ENCODE measurements around the gene HSPA9. TPM values are rescaled to one million over a fixed set of nuclear protein-coding genes. Genes with fewer than 3 reads are reported as not detected.

The HSPA9 gene
- 100 to 1,000 TPM; 448 to 505 TPM for total RNA-seq

DNA sequence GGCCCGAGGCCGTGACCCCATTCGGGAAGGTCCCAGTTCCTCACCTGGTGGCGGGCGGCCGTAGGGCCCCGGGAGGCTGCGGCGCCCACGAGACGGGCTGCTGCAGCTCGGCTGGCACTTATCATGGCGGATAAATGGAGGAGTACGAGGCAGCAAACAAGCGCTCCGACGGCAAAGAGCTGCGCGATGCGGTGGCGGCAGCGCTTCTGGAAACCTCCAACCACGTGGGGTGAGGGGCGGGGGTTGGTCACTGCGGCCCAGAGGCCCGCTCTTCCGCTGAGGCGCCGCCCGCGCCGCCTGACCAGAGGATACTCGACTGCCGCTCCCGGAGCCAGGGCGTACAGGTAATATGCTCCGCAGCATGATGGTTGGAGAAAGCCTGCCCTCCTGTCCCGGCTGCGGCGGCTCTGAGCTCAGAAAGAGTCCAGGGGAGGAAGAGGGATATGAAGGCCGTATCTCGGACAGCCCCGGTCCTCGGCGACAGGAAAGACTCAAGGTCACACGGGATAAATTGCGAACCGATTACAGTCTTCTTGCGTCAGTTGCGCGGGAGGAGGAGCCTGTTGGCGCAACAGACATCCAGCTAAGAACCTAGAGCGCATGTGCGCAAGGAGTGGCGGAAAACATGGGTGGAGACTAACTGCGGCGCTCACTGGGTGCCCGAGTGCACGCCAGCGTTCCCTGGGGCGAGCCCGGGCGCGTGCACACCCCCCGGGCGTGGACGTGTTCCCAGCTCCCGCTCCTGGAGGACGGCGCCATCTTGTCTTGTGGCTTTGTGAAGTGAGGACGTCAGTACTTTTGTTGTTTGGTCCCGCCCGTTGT, at the start of gene HSPA9:
Gene HSPA9, minus strand, starts transcription at position 208 of the 822 bp plus-strand sequence. Its CDS starts 83 bp downstream, at position 125.
- DNase-seq: peak; percentile 96 to 97
- peak within 1 kb of the TSS; percentile 94 to 97 for H3K4me3 Mint-ChIP-seq
- H3K27ac Mint-ChIP-seq: peak within 1 kb of the TSS; percentile 98
- peaks cover 0 to 1% of the 10 kb centered on the region in 2 donors for H3K9me3 Mint-ChIP-seq
- peak; percentile 89 for ATAC-seq (replicated peaks in 1 of 2)
- H3K27me3 Mint-ChIP-seq (ENCODE audit: low read depth): no peaks in the 10 kb centered on the region
- H3K4me1 Mint-ChIP-seq (ENCODE audit: low read depth): peaks cover 46% of the 10 kb centered on the region
- peaks cover 24 to 33% of the 10 kb centered on the region in 2 donors for H3K36me3 Mint-ChIP-seq (ENCODE audit: insufficient read depth in 2 of 2)

DNA sequence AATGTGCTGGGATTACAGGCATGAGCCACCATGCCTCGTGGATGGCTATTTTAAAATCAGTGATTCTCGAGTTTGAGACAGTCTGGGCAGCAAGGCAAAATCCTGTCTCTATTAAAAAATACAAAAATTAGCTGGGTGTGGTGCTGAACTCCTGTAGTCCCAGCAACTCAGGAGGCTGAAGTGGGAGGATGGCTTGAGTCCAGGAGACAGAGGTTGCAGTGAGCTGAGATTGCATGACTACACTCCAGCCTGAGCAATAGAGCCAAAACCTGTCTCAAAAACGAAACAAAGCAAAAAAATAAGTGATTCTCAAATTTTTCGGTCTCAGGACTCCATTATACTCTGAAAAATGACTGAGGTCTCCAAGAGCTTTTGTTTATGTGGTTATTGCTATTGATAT, 47.9 kb upstream of the HSPA9 start:
- no peaks in the 10 kb centered on the region for H3K9me3 Mint-ChIP-seq
- H3K27me3 Mint-ChIP-seq (ENCODE audit: low read depth): peaks cover 48% of the 10 kb centered on the region
- H3K4me1 Mint-ChIP-seq (ENCODE audit: low read depth): no peaks in the 10 kb centered on the region
- no peak overlapping the region for H3K4me3 Mint-ChIP-seq
- DNase-seq (no peak), ATAC-seq (replicated peaks in 1 of 2) (no peak)
- H3K36me3 Mint-ChIP-seq (ENCODE audit: insufficient read depth in 2 of 2): no peaks in the 10 kb centered on the region
- no peak overlapping the region for H3K27ac Mint-ChIP-seq

DNA sequence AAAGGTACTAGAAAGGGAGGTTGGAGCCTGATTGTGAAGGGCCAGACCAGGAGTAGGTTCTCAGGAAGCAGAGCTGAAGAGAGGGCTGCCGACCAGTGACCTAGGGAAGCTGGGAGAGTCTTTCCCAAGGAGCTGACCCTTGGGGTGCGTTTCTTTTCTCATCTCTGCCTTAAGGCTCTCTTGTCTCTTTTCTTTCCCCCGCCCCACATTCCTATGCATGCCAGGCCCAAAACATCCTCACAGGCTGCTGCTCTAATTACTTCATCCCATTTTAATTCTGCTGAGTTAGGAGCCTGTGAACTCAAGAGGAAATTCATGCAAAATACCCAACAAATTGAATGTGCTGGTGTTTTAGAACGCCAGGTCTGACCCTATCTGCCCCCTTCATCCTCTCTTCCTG, 46.9 kb upstream of the HSPA9 start:
- DNase-seq: no peak
- no peak overlapping the region for H3K4me3 Mint-ChIP-seq
- no peaks in the 10 kb centered on the region for H3K9me3 Mint-ChIP-seq
- ATAC-seq (replicated peaks in 1 of 2): no peak
- no peaks in the 10 kb centered on the region for H3K36me3 Mint-ChIP-seq (ENCODE audit: insufficient read depth in 2 of 2)
- H3K27ac Mint-ChIP-seq: no peak overlapping the region
- H3K27me3 Mint-ChIP-seq (ENCODE audit: low read depth): peaks cover 48% of the 10 kb centered on the region
- H3K4me1 Mint-ChIP-seq (ENCODE audit: low read depth): no peaks in the 10 kb centered on the region

DNA sequence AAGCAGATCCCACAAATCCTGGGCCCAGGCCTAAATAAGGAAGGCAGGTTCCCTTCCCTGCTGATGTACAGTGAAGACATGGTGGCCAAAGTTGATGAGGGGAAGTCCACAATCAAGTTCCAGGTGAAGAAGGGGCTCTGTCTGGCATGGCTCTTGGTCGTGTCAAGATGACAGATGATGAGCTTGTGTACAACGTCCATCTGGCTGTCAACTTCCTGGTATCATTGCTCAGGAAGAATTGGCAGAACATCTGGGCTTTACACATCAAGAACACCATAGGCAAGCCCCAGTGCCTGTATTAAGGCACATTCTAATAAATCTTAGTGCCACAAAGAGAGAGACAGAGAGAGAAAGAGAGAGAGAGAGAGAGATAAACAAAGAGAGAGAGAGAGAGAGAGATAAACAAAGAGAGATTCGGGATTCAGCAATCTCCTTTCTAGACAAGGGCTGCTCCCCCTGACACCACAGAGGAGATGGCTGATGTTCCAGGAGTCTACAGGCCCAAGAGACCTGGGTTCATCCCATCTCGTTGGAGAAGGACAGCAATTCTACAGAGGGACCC, 45.5 kb upstream of the HSPA9 start:
- DNase-seq: no peak
- no peaks in the 10 kb centered on the region for H3K36me3 Mint-ChIP-seq (ENCODE audit: insufficient read depth in 2 of 2)
- no peak for ATAC-seq (replicated peaks in 1 of 2)
- H3K4me3 Mint-ChIP-seq: no peak overlapping the region
- H3K9me3 Mint-ChIP-seq: no peaks in the 10 kb centered on the region
- H3K27ac Mint-ChIP-seq: no peak overlapping the region
- peaks cover 42% of the 10 kb centered on the region for H3K27me3 Mint-ChIP-seq (ENCODE audit: low read depth)
- no peaks in the 10 kb centered on the region for H3K4me1 Mint-ChIP-seq (ENCODE audit: low read depth)

DNA sequence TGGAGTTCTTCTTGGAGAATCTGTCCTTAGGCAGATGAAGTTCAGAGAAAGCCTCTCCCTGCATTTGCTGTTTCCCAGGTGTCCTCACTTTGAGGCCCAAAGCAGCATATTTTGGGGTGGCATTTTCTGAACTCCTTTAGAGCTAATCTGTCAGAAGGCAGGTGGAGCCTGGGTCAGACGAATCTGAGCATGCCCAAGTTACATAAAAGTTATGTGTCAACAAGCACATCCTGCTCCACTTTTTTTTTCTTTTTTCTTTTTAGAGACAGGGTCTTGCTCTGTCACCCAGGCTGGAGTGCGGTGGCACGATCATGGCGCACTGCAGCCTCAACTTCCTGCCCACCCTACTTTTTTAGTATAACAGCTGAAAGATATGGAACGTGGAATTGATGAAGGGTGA, 41.3 kb upstream of the HSPA9 start:
- peaks cover 68% of the 10 kb centered on the region for H3K27me3 Mint-ChIP-seq (ENCODE audit: low read depth)
- H3K4me3 Mint-ChIP-seq: no peak overlapping the region
- DNase-seq (no peak), ATAC-seq (replicated peaks in 1 of 2) (no peak)
- no peak overlapping the region for H3K27ac Mint-ChIP-seq
- no peaks in the 10 kb centered on the region for H3K9me3 Mint-ChIP-seq
- peaks cover 3% of the 10 kb centered on the region for H3K4me1 Mint-ChIP-seq (ENCODE audit: low read depth)
- H3K36me3 Mint-ChIP-seq (ENCODE audit: insufficient read depth in 2 of 2): no peaks in the 10 kb centered on the region

DNA sequence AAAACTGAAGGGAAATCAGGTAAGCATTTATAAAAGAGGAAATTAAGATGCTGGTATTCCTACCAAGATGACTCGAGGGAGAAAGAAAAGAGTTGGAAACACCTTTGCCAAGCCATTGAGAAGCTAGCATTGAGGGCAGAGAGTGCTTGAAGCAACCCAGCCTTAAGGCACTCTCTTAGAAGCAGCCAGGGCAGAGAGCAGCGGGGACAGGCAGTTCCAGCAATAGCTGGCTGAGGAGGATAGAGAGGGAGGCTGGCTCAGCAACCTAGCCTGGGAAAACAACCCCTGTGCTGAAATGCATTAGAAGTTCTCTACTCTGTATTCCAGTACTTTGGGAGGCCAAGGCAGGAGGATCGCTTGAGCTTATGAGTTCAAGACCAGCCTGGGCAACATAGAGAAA, 40.3 kb upstream of the HSPA9 start:
- ATAC-seq (replicated peaks in 1 of 2) (no peak), DNase-seq (no peak)
- H3K4me1 Mint-ChIP-seq (ENCODE audit: low read depth): peaks cover 12% of the 10 kb centered on the region
- H3K27ac Mint-ChIP-seq: no peak overlapping the region
- H3K36me3 Mint-ChIP-seq (ENCODE audit: insufficient read depth in 2 of 2): no peaks in the 10 kb centered on the region
- peaks cover 68% of the 10 kb centered on the region for H3K27me3 Mint-ChIP-seq (ENCODE audit: low read depth)
- H3K9me3 Mint-ChIP-seq: no peaks in the 10 kb centered on the region
- no peak overlapping the region for H3K4me3 Mint-ChIP-seq

DNA sequence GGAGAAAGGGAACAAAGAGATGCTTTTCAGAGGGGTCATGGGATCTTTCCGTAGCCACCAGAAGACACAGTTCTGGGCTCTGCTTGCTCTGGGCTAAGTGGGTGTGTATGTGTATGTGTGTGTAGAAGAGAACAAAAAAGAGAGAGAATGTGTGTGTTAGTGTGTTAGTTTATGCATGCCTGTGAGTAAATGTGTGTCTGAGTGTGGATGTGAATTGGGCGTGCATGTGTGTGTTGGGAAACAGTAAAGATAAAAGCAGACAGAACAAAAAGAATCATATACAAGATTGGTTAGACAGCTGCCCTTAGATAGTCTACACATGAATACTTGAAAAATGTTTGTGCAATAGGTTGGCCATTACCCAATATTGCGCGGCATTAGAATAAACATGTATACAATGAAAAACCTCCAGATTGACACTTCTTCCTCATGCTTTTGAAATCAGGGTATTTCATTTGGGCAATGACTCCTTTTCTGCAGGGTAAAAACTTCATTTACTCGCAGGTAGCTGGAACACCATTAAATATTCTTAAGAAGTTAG, 36.5 kb upstream of the HSPA9 start:
- DNase-seq: no peak
- Mint-ChIP-seq H3K4me3 (peak overlapping the region; percentile 2 to 65), H3K4me1 (ENCODE audit: low read depth) (peaks cover 12% of the 10 kb centered on the region), H3K27ac (no peak overlapping the region), H3K9me3 (no peaks in the 10 kb centered on the region), H3K27me3 (ENCODE audit: low read depth) (peaks cover 66% of the 10 kb centered on the region), H3K36me3 (ENCODE audit: insufficient read depth in 2 of 2) (no peaks in the 10 kb centered on the region)
- no peak for ATAC-seq (replicated peaks in 1 of 2)

DNA sequence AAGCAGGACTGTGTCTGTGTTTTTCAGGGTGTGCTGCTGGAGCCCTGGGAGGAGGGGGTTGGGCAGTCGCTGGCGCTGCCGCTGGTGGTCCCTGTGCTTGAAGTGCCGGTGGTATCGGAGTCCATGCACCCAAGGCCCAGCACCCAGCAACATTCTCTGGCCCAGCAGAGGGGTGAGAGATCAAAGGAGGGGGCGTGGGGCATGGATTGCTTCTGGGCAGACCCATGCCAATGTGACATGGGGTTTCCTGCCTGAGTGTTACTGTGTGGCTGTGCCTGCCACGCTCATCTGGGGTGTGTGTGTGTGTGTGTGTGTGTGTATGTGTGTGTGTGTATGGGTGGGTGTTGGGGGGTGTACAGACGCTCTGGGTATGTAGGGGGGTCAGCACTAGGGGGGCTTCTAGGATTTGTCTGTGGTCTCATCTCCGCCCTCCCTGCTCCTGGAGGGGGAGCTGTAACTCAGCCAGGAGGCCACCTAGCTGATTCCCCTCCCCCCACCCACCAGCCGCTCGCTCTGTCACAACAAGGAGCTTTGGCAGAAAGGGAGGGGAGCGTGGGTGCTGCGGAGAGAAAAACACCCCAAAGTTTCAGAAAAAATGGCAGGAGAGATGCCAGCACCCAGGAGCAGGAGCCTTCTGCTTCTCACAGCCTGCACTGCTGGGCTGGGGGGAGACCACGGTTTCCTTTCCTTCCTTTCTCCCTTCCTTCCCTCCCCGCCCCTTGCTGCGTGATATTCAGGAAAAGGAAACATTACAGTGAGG, 35.9 kb upstream of the HSPA9 start:
- no peak overlapping the region for H3K27ac Mint-ChIP-seq
- peaks cover 71% of the 10 kb centered on the region for H3K27me3 Mint-ChIP-seq (ENCODE audit: low read depth)

DNA sequence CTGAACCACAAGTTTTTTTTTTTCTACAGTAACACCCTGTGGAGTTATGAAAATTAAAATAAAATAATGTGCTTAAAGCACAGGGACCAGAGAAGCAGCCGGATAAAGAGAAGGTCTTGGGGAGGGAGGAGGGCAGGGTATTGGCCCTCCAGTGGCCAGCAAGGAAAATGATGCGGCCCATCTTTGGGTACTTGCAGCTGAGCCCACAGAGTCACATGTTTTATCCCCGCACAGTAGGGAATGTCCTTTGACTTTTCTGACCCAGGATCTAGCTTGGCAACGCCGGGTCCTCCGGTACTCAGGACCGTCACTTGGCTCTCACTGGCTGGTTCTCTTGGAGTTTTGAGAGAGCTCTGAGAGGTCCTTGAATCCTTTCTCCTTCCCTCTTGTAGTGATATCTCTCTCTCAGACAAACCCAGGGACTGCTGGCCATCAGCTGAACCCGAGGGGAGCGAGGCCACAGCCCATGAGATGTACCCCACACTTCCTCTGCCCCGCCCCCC, 35.3 kb upstream of the HSPA9 start:
- Mint-ChIP-seq H3K36me3 (ENCODE audit: insufficient read depth in 2 of 2) (no peaks in the 10 kb centered on the region), H3K27ac (no peak overlapping the region), H3K4me1 (ENCODE audit: low read depth) (peaks cover 12% of the 10 kb centered on the region), H3K9me3 (no peaks in the 10 kb centered on the region), H3K4me3 (peak overlapping the region in 1 of 2 donors; percentile 65), H3K27me3 (ENCODE audit: low read depth) (peaks cover 75% of the 10 kb centered on the region)
- ATAC-seq (replicated peaks in 1 of 2): no peak
- no peak for DNase-seq

More for the DNA sequence above, 35.9 kb upstream of the HSPA9 start:
- peak overlapping the region; percentile 11 to 65 for H3K4me3 Mint-ChIP-seq
- no peaks in the 10 kb centered on the region for H3K9me3 Mint-ChIP-seq
- H3K4me1 Mint-ChIP-seq (ENCODE audit: low read depth): peaks cover 12% of the 10 kb centered on the region
- peak in 1 of 2 donors; percentile 17 for DNase-seq
- peak; percentile 49 to 52 for ATAC-seq (replicated peaks in 1 of 2)
- no peaks in the 10 kb centered on the region for H3K36me3 Mint-ChIP-seq (ENCODE audit: insufficient read depth in 2 of 2)

DNA sequence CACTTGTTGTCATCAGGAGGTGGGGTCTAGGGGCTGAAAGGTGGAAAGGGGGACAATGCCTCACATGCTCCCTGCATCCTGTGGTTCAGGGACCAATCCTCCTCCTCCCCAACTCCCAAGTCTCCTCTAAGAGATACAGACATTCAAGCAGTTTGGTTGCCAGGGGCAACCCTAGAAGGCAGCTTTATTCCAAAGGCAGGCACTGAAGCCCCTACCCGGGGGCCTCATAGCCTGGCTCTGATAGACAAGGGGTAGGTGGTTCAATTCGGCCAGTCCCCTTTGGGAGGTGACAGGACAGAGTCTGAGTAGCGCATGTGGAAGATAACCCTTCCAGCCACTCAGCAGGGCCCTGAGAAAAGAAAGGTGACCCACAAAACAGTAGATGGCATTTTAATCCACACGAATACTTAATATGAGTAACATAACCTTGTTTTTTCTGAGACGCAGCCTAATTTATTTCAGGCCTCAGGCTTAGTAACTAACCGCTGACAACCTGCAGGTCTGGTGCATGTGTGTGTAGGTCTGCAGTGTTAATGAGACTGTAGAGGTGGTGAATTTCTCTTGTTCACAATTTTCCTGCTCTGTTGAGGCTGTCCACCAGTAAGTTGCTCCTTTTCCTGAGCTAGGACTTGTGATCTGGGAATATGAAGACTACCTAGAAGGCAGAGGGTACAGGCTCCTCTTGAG, 31.3 kb upstream of the HSPA9 start:
- DNase-seq (no peak), ATAC-seq (replicated peaks in 1 of 2) (no peak)
- Mint-ChIP-seq H3K36me3 (ENCODE audit: insufficient read depth in 2 of 2) (no peaks in the 10 kb centered on the region), H3K4me1 (ENCODE audit: low read depth) (peaks cover 35% of the 10 kb centered on the region), H3K9me3 (no peaks in the 10 kb centered on the region), H3K27ac (no peak overlapping the region), H3K4me3 (no peak overlapping the region), H3K27me3 (ENCODE audit: low read depth) (peaks cover 69% of the 10 kb centered on the region)

DNA sequence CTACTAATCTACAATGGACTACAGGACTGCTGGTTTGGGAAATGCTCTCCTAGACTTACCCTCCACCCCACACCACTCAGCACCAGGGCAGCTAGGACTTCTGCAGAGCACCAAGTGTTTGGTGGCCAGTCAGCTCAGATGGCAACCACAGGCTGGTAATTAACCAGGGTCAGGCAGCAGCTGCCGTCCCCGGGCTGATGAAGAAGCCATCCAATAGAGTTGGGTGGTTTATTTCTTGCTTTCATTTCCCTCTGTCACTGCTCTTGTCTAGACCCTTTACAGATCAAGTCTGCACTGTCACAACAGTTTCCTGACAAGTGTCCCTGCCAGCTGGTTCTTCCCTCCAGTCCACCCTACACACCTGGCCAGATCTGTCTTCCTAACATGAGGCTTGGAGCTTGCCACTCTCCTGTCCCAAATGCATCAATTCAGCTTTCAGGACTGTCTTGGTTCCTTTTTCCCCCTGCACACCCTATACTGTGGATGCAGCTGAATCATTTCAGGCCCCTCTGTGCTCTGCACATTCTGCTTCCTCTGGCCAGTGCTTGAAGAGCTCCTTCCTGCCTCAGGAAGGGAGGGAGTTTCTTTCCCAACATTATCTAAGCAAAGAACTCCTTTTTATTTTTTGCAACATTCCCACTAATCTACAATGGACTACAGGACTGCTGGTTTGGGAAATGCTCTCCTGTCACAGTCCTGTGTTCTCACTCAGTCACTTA, 30.2 kb upstream of the HSPA9 start:
- H3K4me3 Mint-ChIP-seq: no peak overlapping the region
- H3K36me3 Mint-ChIP-seq (ENCODE audit: insufficient read depth in 2 of 2): no peaks in the 10 kb centered on the region
- ATAC-seq (replicated peaks in 1 of 2) (no peak), DNase-seq (no peak)
- no peak overlapping the region for H3K27ac Mint-ChIP-seq
- no peaks in the 10 kb centered on the region for H3K9me3 Mint-ChIP-seq
- peaks cover 26% of the 10 kb centered on the region for H3K4me1 Mint-ChIP-seq (ENCODE audit: low read depth)
- peaks cover 70% of the 10 kb centered on the region for H3K27me3 Mint-ChIP-seq (ENCODE audit: low read depth)

DNA sequence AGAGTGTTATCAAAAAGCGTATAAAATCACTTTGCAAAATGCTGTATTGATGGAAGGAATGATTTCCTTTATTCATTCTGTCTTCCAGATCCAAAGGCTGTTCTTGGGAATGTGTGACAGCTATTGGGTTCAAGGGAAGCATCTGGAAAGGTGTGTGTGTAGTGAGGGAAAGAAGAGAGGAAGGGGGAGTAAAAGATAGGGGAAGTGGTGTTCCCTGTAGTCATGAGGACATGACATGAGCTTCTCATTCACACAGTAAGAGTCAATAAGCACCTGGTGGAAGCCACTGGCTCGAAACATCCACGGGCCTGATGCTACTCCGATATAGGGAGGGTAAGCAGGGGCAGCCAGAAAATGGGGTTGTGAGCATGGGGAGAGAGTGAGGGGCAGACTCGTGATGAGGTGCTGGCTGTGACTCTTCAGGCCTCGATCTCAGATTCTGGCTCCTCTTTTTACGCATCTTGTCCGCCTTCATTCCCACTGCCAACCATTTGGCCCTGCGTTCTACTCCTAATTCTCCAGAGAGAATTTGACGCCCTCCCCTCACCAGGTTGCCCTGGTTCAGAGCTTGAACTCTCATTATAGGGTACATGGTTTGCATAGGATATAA, 29.1 kb upstream of the HSPA9 start:
- no peak for DNase-seq
- H3K4me1 Mint-ChIP-seq (ENCODE audit: low read depth): peaks cover 26% of the 10 kb centered on the region
- peaks cover 74% of the 10 kb centered on the region for H3K27me3 Mint-ChIP-seq (ENCODE audit: low read depth)
- ATAC-seq (replicated peaks in 1 of 2): no peak
- H3K27ac Mint-ChIP-seq: no peak overlapping the region
- no peaks in the 10 kb centered on the region for H3K9me3 Mint-ChIP-seq
- no peak overlapping the region for H3K4me3 Mint-ChIP-seq
- H3K36me3 Mint-ChIP-seq (ENCODE audit: insufficient read depth in 2 of 2): no peaks in the 10 kb centered on the region
